HG03439 (cell line): Measurements from ENCODE around the gene ATP8A2.

Source experiments
- ATAC-seq: cut with Tn5 transposase; IDR thresholded peaks from one replicate; pipeline ENCODE4 v1.9.1; 2021; ENCODE audit warnings: mild to moderate bottlenecking, moderate library complexity; ENCODE audit not compliant: unreplicated experiment

Gene ATP8A2

DNA sequence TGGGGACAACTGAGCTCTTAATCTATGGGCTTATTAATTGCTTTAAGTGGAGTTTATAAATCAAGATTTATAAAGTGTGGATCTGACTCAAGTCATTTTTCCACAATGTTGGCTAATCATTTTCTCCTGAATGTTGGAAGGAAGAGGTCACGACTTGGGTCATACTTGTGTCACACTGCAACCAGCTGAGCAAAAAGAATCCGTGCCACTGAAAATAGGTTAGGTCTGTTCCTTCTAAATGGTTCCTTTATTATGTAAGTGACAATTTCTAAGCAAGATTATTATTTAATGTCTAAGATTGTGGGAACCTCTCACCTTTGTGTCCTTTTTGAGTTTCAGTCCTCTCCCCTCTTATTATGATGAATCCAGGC lies 501.5 kb downstream of the ATP8A2 start:
- ATAC-seq, result no peak

DNA sequence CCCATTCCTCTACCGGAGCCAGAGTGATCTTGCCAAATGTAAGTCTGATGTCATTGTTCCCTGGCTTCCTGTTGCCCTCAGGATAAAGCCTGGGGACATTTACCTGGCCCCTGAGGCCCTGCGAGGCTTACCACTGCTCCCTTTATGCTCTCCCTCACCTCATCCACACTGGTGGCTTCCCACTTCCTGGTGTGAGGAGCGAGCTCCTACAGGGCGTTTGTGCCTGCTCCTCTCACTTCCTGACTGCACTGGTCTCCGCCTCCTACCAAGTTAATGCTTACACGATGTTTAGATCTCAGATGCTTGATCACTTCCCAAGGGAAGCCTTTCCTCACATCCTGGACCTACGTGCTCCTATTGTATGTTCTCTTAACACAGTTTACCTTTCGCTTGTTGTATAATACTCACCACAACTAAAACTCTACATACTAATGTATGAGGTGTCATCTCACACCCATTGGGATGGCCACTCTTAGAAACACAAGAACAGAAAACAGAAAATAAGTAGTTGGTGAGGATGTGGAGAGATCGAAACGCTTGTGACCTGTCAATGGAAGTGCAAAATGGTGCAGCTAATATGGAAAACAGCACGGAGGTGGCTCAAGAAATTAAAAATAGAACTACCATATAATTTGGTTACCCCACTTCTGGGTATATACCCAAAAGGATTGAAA lies 502.4 kb downstream of the ATP8A2 start:
- no peak for ATAC-seq

DNA sequence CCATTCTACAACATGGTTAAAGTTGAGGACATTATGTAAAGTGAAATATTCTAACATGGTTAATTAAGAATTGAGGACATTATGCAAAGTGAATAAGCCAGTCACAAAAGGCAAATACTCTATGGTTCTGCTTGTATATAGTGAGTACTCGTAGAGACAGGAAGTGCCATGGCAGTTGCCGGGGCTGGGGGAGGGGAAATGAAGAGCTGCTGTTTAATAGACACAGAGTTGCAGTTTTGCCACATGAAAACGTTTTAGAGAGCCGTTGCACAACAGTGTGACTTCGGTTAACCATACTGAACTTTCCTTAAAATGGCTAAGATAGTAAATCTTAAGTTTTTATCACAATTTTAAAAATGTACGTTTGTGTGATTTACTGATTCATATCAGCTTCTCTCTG lies 503.1 kb downstream of the ATP8A2 start:
- no peak for ATAC-seq

DNA sequence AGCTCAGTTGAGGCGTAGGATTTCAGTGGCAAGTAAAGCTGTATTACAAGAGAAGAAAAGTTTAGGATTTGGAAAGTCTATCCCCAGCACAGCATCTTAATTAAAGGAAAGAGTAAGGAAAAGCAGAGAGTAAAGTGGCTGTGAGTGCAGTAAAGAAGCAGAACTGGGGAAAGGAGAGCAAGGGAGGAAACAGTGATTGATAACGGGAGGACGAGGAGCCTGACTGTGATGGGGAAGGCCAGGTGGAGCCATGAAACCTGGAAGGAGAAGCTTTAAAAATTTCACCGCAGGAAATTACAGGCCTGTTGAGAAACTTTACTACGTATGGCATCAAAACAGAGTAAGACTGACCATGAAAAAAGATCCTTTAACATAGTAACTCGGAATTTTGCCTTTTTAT lies 504.5 kb downstream of the ATP8A2 start:
- ATAC-seq, result no peak

DNA sequence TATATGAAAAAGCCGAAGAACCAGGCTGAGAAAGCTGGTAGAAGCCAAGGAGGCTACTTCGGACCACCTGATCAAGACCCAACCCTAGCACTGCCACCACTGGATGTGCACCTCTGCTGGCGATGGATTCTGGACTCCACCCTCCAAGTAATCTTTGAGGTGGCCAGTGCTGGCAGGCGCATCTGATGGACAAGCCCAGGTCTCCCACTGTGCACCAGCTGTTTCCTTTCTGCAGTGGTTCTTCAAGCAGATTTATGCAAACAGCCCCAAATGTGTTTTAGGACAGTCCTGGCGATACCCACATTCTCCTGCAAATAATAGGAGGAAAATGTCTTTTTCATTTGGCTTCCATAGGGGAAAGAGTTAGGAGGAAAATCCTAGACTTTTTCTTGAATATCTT lies 507.7 kb downstream of the ATP8A2 start:
- ATAC-seq, result no peak

DNA sequence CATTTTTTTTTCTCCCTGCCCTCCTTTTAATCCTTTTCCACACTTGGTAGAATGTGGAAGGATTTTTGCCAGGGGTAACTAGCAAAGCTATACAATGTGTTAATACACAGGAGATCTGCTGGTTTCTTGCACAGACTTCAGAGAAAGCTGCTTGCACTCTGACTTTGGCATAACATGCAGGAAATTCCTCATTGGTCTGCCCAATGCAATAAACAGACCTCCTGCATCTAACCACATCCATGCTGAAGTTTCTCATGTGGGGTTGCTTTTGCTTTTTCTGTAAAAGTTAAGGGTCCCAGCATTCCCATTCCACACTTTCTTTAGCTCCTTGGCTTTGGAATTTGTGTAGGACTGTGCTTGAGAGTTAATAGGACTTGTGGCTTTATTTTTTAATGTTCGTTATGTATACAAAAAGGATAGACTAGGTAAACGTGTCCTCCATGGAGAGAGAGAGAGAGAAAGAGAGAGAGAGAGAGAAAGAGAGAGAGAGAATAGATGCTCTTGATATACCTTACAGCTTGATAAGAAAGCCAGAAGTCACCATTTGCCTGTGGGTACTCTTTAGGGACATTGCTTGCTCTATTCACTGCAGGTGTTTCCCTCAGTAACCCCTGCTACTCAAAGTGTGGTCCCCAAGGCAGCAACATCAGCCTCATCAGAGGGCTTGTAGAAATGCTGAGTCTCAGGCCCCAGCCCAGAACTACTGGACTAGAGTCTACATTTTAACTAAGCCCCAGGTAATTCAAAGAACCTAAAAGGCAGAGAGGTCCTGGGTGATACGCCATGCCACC lies 509.6 kb downstream of the ATP8A2 start:
- ATAC-seq, result no peak

DNA sequence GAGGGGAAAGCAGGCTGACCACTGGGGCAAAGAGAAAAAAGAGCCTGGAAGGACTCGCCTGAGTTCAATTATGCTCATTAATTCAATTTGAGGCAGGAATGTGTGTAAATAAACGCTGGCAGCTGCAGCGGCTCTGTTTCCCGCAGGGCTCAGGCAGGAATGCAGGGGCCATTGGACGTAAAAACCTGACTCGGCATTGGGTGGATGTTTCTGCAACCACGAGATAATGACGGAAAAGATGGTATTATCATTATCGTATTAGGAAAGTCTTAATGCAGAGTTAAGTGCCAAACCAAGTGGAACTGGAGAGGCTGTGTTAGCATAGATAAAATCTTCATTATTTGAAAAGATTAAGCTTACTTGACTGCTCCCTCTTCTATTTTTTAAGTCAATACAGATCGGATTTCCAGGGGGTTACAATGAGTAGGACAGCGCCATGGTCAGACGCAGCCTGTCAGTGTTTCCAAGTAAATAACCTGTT lies 510.2 kb downstream of the ATP8A2 start:
- no peak for ATAC-seq

DNA sequence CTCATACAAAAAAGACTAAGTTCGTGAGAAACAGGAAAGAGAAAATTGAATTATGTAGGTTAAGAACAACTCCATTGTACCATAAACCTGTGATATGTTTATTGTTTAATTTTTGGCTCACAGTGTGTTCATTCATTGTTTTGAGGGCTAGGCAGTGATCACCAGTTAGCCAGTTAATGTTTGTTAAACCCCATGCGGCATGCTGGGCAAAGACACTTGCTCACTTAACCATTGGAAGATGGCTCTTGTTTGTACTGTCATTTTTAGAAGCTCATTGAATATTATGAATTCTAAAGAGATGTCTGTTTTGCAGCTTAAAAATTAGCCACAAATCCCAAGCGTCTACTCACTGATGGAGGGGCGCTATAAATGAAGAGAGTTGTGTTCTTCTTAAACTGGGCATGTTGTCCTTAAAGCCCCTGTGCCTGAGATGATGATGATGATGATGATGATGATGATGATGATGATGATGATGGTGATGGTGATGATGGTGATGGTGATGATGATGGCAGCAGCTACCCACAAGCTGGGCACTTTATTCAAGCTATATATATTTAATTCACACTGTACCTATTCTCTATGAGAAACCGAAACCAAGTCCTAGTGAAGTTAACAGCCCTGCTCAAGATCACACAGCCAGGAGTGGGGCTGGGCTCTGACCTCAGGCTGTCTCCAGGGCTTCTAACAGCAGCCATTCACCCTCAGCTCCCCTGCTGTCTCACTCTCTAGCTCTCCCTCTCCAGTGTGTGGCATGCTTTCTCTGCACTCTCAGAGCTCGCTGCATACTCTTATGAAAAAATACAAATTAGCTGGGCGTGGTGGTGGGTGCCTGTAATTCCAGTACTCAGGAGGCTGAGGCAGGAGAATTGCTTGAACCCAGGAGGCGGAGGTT lies 510.9 kb downstream of the ATP8A2 start:
- no peak for ATAC-seq

DNA sequence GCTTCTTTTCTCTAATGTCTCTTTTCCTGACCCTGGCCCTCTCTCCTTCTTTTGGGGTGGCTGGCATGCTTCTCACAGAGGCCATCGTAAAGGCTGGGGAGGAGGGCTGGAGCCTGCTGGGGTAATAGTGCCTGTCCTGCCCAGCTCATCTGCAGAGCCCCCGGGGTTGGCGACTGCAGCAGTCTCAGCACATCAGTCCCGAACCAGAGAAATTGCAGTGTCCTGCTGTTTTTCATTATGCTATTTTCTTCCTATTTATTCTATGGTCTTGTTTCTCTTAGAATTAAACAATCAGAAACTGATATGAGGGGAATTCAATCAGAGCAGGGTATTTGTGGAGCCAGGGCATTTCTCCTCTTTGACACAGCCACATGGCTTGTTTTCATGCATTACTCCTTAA lies 513.6 kb downstream of the ATP8A2 start:
- no peak for ATAC-seq

DNA sequence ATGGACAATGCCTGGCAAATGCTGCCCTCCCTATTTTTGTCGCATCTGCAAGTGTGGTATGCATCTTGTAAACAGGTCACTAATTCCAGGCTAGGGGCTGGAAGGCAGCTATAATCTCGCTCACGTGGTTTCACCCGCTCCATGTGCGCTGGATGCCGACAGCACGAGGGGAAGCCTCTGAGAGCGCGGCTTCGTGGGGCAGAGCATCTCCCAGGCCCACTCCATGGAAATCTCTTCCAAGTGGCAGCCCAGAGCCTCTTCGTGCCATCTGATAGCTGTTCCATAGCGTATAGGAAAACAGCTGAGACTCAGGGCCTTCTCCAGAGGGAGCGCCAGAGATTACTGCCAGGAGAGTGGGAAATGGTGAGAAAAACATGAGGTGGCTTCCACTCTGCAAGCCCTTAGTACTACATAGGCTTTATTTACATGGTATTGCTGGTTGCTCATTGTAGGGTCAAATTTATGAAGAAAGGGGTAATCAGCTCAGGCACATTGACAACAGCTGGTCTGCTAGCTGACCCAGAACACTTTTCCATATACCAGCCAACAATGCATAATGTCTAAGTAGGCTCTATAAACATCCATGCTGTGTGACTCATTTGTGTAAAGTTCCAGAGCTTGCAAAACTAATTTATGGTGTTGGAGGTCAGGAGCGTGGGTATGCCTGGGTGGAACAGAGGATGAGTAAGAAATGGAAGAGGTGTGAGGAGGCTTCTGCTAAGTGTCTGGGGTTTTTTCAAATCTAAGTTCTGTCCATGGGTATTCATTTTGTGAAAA lies 514.9 kb downstream of the ATP8A2 start:
- no peak for ATAC-seq

DNA sequence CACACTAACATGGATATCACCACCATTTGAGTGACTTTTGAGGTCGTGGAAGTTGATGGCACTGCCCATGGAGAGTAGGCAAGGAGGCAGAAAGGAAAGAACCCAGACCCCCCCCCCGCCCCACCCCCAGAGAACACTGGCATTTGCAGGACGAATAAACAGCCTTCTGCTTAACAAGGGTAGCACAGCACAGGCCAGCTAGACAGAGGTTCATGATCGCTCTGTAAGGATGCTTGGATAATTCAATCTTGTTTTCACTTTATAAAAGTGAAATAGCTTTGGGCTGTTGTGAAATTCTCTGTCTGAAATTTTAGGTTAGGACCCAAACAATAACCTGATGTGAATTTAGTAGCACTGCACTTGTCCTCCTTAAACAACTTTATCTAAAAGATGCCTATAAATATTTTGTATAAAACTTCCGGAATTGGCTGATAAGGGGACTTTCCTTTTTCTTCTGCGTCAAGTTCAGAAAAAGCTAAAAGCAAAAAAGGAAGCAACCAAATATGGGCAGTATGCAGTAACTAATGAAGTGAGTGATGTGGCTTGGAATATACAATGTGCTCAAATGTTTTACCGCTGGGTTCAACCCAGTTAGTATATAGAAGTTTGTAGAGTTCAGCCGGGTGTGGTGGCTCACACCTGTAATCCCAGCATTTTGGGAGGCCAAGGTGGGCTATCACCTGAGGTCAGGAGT lies 516.3 kb downstream of the ATP8A2 start:
- no peak for ATAC-seq

DNA sequence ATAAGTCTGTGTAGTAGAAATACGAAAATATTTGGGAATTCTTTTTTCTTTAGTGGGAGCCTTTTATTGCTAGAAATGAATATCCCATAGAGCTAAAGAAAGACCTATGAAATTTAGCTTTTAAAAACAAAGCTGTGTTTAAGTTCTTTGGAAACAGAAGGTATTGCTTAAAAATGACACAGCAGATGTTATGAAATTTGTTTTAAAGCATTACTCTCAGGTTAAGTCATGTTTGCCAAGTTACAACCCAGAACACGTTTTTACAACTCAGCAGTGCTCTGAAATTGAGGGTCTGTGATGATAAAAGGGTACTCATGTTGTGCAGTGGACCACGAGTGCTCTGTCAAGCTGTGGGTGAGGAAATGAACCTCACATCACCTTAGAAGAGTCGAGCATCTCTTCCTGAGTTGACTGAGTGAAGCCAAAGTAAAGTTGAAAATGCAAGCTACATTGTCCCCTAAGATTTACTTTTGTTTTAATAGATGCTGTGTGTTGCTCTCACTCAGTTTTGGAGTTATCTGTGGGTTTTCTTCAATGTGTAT lies 519.0 kb downstream of the ATP8A2 start:
- no peak for ATAC-seq

DNA sequence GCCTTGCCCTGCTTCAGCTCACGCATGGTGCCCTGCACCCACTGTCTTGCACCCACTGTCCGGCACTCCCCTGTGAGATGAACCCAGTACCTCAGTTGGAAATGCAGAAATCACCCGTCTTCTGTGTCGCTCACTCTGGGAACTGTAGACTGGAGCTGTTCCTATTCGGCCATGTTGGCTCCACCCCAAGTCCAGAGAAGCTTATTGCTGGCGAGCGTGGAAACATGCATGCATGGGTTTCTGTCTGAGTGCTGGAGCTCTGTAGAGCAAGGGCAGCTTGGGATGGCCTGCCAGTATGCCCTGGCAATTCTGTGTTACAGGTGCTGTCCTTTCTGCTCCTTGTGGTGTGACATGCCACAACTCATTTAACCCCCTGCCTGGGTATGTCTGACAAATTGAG lies 527.2 kb downstream of the ATP8A2 start:
- ATAC-seq, result no peak

DNA sequence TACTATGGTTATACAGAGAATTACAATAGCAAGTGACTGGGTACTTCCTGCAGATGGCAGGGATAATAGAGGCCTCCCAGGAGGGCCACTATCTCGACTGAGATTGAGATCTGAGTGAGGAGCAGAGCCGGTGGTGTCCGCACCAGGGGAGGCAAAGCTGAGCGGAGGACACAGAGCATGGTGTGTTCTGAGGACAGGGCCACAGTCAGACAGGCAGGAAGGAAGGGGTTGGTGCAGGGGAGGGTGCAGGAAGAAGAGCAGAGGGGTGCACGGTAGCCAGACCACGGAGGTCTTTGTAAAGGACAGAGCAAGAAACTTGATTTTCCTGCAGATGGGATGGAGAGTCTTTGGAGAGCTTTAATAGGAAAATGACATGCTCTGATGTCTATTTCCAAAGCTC lies 527.7 kb downstream of the ATP8A2 start:
- no peak for ATAC-seq

DNA sequence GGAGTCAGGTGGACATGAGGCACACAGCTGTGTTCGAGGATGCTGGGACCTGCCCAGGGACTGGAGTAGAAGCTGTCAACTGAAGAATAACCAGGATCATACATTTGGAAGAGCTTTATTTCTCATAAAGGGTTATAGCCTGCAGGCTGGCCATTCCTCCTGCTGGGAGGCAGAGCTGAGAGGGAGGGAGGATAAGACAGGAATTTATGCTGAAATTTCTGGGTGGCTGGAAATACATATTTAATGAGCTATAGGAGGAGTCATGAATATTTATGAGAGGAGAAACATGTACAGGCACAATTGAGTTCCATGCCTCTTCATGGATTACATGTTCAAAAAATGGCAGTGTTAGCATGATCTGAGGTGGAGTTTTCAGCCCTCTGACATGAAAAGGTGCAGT lies 528.2 kb downstream of the ATP8A2 start:
- ATAC-seq, result no peak

DNA sequence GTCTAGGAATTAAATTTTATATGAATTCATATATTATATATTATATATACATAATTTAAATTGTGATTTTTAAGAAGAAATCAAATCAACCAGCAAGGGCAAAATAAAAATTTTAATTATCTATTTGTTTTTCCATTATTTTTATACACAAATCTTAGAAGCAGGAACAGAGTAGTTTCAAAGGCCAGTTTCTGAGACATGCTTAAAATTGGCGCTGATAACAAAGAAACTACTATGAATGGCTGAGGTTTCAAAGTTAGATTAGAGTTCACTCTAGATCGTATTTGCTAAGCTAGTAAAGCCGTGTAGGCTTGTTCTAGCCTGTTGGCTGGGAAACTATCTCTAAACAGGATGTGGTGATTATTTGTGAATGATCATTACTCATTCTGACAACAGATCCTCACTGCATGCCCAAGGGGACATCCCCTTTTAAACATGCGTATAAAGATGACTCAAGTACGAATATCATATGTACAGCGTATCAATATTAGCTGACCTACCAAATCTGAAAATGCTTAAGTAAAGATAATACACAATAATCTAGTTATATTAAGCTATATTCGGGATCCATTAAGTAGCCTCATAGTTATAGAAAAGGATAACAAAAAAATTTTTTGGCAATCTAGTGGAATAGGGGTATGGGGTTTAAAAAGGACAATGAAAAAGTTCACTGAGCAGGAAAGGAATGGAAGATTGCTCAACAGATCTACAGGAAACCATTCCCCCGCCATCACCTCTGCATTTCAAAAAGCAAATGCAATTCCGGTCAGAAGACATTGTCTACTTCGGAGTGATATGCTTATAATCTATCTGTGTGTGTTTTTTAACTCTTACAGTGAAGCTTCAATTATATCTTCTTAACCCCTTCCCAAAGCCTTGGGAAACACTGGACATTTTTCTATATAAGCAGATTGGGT lies 529.9 kb downstream of the ATP8A2 start:
- peak; percentile 95 for ATAC-seq

DNA sequence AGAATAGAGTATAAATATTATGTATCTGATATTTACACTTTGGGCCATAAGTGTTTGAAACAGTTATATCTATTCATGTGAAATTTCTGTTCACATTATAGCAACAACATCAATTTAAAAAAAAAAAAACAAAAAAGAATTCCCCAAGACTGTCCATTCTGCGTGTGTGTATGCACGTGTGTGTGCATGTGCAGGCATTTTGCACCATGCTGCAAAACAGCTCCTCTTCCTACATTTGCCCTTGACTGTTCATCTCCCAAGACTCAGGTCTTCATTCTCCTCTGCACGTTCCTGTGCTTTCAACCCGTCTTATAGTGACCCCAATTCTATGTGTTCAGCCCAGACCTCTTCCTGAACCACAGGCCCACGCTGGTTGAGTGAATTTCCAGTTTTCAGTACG lies 530.7 kb downstream of the ATP8A2 start:
- no peak for ATAC-seq

DNA sequence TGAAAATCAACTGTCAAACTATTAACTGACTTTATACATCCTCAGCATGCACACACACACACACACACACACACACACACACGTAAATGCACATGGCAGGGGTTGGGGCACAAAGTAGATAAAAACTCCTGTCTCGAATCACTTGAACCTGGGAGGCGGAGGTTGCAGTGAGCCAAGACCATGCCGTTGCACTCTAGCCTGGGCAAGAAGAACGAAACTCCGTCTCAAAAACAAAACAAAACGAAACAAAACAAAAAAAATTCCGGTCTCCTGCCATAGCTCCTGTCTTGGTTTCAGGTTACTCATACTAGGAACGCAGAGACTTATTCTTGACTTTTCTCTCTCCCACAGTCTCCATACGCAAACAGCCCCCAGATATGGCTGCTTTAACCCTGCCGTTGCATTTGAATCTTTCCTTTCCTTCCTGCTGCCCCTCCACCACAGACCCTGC lies 531.1 kb downstream of the ATP8A2 start:
- peak; percentile 82 for ATAC-seq

DNA sequence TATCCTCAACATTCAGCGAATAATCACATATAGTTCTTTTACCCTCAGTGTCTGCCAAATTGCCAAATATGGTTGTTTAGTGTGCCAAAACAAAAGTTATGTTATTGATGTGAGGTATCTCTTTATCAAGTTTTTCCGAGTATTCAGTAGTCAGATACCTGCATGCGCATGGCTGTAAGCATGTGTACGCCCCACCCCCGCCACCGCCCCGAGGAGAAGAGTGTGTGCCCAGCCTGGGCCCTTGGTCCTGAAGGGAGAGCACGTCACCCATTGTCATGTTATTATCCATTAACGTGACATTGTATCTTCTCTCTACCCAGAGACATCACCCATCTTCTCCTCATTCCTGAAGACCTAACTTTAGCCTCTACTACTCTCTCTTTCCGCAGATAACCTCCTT lies 533.1 kb downstream of the ATP8A2 start:
- no peak for ATAC-seq
